KMS-11 (cell line): ENCODE data around the gene CNTN5.
"Not testable (repeated sequence)": the region's sequence is repeated elsewhere in the genome, so short reads cannot be mapped to it uniquely, and the experiment has no call there.

ENCODE experiments used
- H2AFZ ChIP-seq: fragments of 200-600 bp; sonication (generic); 2 replicates; pipeline ENCODE4 v1.6.1; 2016; ENCODE audit warnings: antibody characterized with exemption, mixed run types, low read depth
- H3K27ac ChIP-seq: fragments of 200-600 bp; sonication (generic); 2 replicates; pipeline ENCODE4 v1.6.1; 2016; ENCODE audit warnings: mild to moderate bottlenecking, mixed run types
- H3K27me3 ChIP-seq: fragments of 200-600 bp; sonication (generic); 2 replicates; pipeline ENCODE4 v1.6.1; 2017; ENCODE audit warnings: mild to moderate bottlenecking, low read depth, mixed run types, moderate library complexity; ENCODE audit not compliant: insufficient read depth
- H3K36me3 ChIP-seq: fragments of 200-600 bp; sonication (generic); 2 replicates; pipeline ENCODE4 v1.6.1; 2017; ENCODE audit warnings: mild to moderate bottlenecking, mixed run types; ENCODE audit not compliant: insufficient read depth
- H3K4me1 ChIP-seq: fragments of 200-600 bp; sonication (generic); 2 replicates; pipeline ENCODE4 v1.6.1; 2016; ENCODE audit warnings: mild to moderate bottlenecking, low read depth, mixed run types; ENCODE audit not compliant: poor library complexity, severe bottlenecking
- H3K4me2 ChIP-seq: fragments of 200-600 bp; sonication (generic); 2 replicates; pipeline ENCODE4 v1.7.0; 2016; ENCODE audit warnings: mild to moderate bottlenecking, mixed run types
- H3K4me3 ChIP-seq: fragments of 200-600 bp; sonication (generic); IDR thresholded peaks from 2 replicates; pipeline ENCODE4 v1.6.1; 2017; ENCODE audit warnings: low read depth, low read length, mixed read lengths; ENCODE audit not compliant: insufficient read depth
- H3K79me2 ChIP-seq: fragments of 200-600 bp; sonication (generic); 2 replicates; pipeline ENCODE4 v1.6.1; 2016; ENCODE audit warnings: low read depth, mixed run types; ENCODE audit not compliant: insufficient read depth
- H3K9ac ChIP-seq: fragments of 200-600 bp; sonication (generic); 2 replicates; pipeline ENCODE4 v1.6.1; 2016; ENCODE audit warnings: mild to moderate bottlenecking, mixed run types
- H4K20me1 ChIP-seq: fragments of 200-600 bp; sonication (generic); 2 replicates; pipeline ENCODE4 v1.6.1; 2016; ENCODE audit warnings: mild to moderate bottlenecking, mixed run types; ENCODE audit not compliant: insufficient read depth
- TF ChIP-seq, protein P1 (sequence below): fragments of 200-600 bp; sonication (generic); conservative IDR thresholded peaks from 2 replicates; pipeline ENCODE4 v1.6.1; 2017; ENCODE audit warnings: low read depth, mild to moderate bottlenecking, antibody characterized with exemption, low read length, moderate library complexity, mixed read lengths

CNTN5 gene

DNA sequence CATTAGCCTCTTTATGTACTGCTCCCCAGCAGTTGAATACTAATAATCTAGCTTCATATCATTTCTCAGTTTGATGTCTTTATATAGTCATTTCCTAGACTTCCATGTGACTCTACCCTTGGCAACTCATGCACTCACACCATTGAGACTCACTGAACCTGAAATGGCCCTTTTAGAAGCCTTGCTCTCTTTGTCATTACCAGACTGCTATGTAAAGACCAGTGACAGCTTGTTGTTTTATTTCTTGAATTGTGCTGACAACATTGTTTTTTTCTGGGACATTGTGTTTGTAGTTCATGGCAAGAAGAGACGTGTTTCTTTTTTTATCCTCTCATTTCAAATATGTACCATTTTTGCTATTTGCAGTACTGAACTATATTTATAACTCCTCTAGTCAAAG lies 256.5 kb downstream of the CNTN5 start:
- Histone ChIP-seq H3K79me2 (no peaks in the 10 kb centered on the region), H3K4me1 (peaks cover 12% of the 10 kb centered on the region), H3K36me3 (no peaks in the 10 kb centered on the region), H4K20me1 (no peaks in the 10 kb centered on the region), H3K4me2 (no peak overlapping the region), H3K9ac (no peak overlapping the region), H2AFZ (no peak overlapping the region), H3K4me3 (no peak overlapping the region), H3K27me3 (no peaks in the 10 kb centered on the region), H3K27ac (no peak overlapping the region)
- TF ChIP-seq, protein P1, sequence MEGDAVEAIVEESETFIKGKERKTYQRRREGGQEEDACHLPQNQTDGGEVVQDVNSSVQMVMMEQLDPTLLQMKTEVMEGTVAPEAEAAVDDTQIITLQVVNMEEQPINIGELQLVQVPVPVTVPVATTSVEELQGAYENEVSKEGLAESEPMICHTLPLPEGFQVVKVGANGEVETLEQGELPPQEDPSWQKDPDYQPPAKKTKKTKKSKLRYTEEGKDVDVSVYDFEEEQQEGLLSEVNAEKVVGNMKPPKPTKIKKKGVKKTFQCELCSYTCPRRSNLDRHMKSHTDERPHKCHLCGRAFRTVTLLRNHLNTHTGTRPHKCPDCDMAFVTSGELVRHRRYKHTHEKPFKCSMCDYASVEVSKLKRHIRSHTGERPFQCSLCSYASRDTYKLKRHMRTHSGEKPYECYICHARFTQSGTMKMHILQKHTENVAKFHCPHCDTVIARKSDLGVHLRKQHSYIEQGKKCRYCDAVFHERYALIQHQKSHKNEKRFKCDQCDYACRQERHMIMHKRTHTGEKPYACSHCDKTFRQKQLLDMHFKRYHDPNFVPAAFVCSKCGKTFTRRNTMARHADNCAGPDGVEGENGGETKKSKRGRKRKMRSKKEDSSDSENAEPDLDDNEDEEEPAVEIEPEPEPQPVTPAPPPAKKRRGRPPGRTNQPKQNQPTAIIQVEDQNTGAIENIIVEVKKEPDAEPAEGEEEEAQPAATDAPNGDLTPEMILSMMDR = no peak

DNA sequence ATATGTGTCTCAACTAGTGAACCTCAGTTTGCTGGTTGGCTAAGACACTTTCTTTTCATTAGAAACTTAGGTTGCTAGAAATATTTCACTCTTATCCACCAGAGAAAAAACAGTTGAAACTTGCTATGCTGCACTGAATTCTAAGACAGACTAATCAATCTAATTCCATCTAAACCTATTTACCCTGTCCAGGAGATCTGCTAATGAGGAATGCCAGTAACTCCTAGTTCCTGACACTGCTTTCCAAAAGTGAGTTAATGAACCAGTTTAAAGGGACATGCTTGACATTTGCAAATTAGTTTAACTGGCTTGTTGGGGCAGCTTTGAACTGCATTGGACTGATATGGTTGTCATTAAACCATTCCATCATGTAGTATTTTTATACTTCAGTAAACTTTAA lies 258.5 kb downstream of the CNTN5 start:
- Histone ChIP-seq H2AFZ (no peak overlapping the region), H3K27me3 (no peaks in the 10 kb centered on the region), H3K79me2 (no peaks in the 10 kb centered on the region), H3K4me3 (no peak overlapping the region), H3K27ac (no peak overlapping the region), H4K20me1 (no peaks in the 10 kb centered on the region), H3K36me3 (no peaks in the 10 kb centered on the region), H3K4me1 (peaks cover 12% of the 10 kb centered on the region), H3K4me2 (no peak overlapping the region), H3K9ac (no peak overlapping the region)
- TF ChIP-seq, protein P1 = no peak

DNA sequence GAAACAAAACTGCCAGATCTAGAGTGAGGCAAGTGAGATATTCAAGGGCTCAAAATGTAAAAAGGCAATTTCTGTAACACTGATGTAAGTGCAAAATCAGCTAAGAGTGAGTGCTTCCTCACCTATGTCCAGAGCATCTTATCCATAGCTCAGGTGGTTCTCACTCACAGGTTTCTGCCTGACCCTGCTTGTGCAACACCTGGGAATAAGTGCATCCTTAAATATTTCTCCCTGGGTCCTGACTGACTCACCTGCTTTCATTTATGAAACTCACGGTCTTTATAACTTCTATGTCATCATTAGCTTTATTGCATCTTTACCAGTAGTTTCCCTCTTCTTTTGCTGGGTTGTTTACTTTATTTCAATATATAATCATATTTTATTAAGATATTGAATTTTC lies 260.6 kb downstream of the CNTN5 start:
- TF ChIP-seq, protein P1 = no peak
- no peaks in the 10 kb centered on the region for H3K79me2 ChIP-seq
- peaks cover 12% of the 10 kb centered on the region for H3K4me1 ChIP-seq

DNA sequence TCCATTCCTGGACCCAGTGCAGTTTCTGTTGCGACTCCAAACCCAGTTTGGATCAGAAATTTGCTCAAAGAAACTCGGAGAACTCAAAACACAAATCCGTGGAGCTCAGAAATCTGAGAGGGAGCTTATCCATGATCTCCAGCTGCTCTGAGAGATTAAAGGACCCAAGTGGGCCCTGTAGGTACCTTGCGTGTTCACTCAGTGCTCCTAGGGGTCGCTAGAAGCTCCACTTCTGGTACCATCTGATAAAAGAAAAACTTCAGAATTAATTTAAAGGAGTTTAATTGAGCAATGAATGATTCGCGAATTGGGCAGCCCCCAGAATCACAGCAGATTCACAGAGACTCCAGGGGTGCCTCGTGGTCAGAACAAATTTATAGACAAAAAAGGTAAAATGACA lies 277.2 kb downstream of the CNTN5 start:
- H3K36me3 ChIP-seq, H3K27me3 ChIP-seq, H4K20me1 ChIP-seq, H3K4me3 ChIP-seq, H2AFZ ChIP-seq, H3K27ac ChIP-seq, H3K4me1 ChIP-seq, H3K9ac ChIP-seq, H3K79me2 ChIP-seq, H3K4me2 ChIP-seq: not testable (repeated sequence)

More for the DNA sequence above, 260.6 kb downstream of the CNTN5 start:
- no peak overlapping the region for H3K9ac ChIP-seq
- H3K4me3 ChIP-seq = no peak overlapping the region
- no peaks in the 10 kb centered on the region for H3K36me3 ChIP-seq
- H3K4me2 ChIP-seq = no peak overlapping the region
- no peak overlapping the region for H3K27ac ChIP-seq
- H2AFZ ChIP-seq = no peak overlapping the region
- H4K20me1 ChIP-seq = no peaks in the 10 kb centered on the region
- H3K27me3 ChIP-seq = no peaks in the 10 kb centered on the region

DNA sequence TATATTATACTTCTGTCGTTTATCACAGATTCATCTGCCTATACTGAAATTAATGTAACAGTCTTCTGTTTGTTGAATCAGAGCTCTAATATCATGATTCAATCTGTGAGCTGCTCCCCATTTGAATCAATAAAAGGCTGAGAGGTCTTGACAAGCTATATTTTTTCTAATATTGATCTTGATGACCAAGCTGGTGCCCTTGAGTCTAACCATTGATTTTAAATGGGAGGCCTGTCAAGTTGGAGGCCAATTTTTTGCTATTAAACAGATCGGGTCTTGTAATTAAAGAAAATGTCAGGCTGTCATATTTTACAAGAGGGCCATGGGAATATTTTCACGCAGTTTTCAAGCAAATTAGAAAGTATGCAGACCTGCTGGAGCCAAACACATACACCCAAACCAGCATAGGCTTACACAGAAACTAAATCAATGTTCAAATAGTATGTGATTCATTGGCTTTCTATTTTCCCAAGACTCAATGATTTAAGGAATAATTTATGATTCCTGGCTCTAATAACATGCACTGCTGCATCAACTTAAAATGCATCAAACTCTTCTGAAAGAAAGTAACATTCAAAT lies 286.9 kb downstream of the CNTN5 start:
- H3K4me1 ChIP-seq = no peaks in the 10 kb centered on the region
- no peak overlapping the region for H3K27ac ChIP-seq
- H3K36me3 ChIP-seq = no peaks in the 10 kb centered on the region
- H3K4me2 ChIP-seq = no peak overlapping the region
- no peak overlapping the region for H3K4me3 ChIP-seq
- no peak overlapping the region for H2AFZ ChIP-seq
- no peaks in the 10 kb centered on the region for H3K27me3 ChIP-seq
- TF ChIP-seq, protein P1 = no peak
- no peaks in the 10 kb centered on the region for H3K79me2 ChIP-seq
- no peaks in the 10 kb centered on the region for H4K20me1 ChIP-seq
- no peak overlapping the region for H3K9ac ChIP-seq
